Neural progenitor cell (in vitro differentiated cells): ENCODE measurements around the gene C19orf67. TPM values are rescaled to one million over a fixed set of nuclear protein-coding genes. Genes with fewer than 3 reads are reported as not detected.

Experiments used
- DNase-seq: peaks from one replicate; pipeline ENCODE4 v3.0.0-alpha.2; 2016; ENCODE audit warnings: low spot score
- H2AFZ ChIP-seq: fragments of 200-600 bp; sonication (generic); replicated peaks from 2 replicates; pipeline ENCODE4 v1.6.1; 2016; ENCODE audit warnings: antibody characterized with exemption
- H3F3A ChIP-seq: fragments of 200-600 bp; sonication (generic); 2 replicates; pipeline ENCODE4 v1.6.1; 2016; ENCODE audit warnings: antibody characterized with exemption, low read depth
- H3K27ac ChIP-seq: fragments of 200-600 bp; sonication (generic); 2 replicates; pipeline ENCODE4 v1.5.1; 2016; ENCODE audit warnings: mild to moderate bottlenecking
- H3K27me3 ChIP-seq: fragments of 200-600 bp; sonication (generic); 2 replicates; pipeline ENCODE4 v1.6.1; 2016; ENCODE audit warnings: mild to moderate bottlenecking, moderate library complexity
- H3K36me3 ChIP-seq: fragments of 200-600 bp; sonication (generic); 2 replicates; pipeline ENCODE4 v1.5.1; 2016
- H3K4me1 ChIP-seq: fragments of 200-600 bp; sonication (generic); 2 replicates; pipeline ENCODE4 v1.6.1; 2016; ENCODE audit warnings: mixed run types
- H3K4me2 ChIP-seq: fragments of 200-600 bp; sonication (generic); 2 replicates; pipeline ENCODE4 v1.6.1; 2016
- H3K4me3 ChIP-seq: fragments of 200-600 bp; sonication (generic); 2 replicates; pipeline ENCODE4 v1.5.1; 2016
- H3K79me2 ChIP-seq: fragments of 200-600 bp; sonication (generic); 2 replicates; pipeline ENCODE4 v1.6.1; 2016; ENCODE audit warnings: low read depth
- H3K9ac ChIP-seq: fragments of 200-600 bp; sonication (generic); 2 replicates; pipeline ENCODE4 v1.6.1; 2016
- H3K9me3 ChIP-seq: fragments of 200-600 bp; sonication (generic); 2 replicates; pipeline ENCODE4 v1.5.1; 2016; ENCODE audit warnings: low read depth
- H4K20me1 ChIP-seq: fragments of 200-600 bp; sonication (generic); 2 replicates; pipeline ENCODE4 v1.6.1; 2016; ENCODE audit warnings: low read depth
- H3K27ac Mint-ChIP-seq: 3 replicates; pipeline ENCODE4 v1.8.0; 2021; ENCODE audit warnings: mixed read lengths
- H3K27me3 Mint-ChIP-seq: 2 replicates; pipeline ENCODE4 v1.8.0; 2022; ENCODE audit warnings: low read depth, mild to moderate bottlenecking, inconsistent platforms, moderate library complexity, mixed read lengths; ENCODE audit not compliant: insufficient read depth
- H3K36me3 Mint-ChIP-seq: 3 replicates; pipeline ENCODE4 v1.8.0; 2021; ENCODE audit warnings: mixed read lengths
- H3K4me1 Mint-ChIP-seq: 3 replicates; pipeline ENCODE4 v1.8.0; 2021; ENCODE audit warnings: mixed read lengths
- H3K4me3 Mint-ChIP-seq: 3 replicates; pipeline ENCODE4 v1.8.0; 2021; ENCODE audit warnings: mild to moderate bottlenecking, moderate library complexity, mixed read lengths
- H3K9me3 Mint-ChIP-seq: 3 replicates; pipeline ENCODE4 v1.8.0; 2020; ENCODE audit warnings: mixed read lengths
- EZH2 ChIP-seq: fragments of 200-600 bp; sonication (generic); IDR thresholded peaks from 2 replicates; pipeline ENCODE4 v1.6.1; 2017; ENCODE audit warnings: antibody characterized with exemption, mild to moderate bottlenecking, moderate library complexity
- EZH2phosphoT487 ChIP-seq: fragments of 200-600 bp; sonication (generic); IDR thresholded peaks from 2 replicates; pipeline ENCODE4 v1.6.1; 2017; ENCODE audit warnings: antibody characterized with exemption
- total RNA-seq: library from RNA; depleted of rRNA; stranded (reverse); fragments of >200 nt; gene quantifications from 2 replicates; pipeline ENCODE4 v1.2.3, GENCODE V29; 2015; ENCODE audit warnings: low replicate concordance
- TF ChIP-seq, protein P1 (sequence below): fragments of 200-600 bp; sonication (generic); IDR thresholded peaks from 2 replicates; pipeline ENCODE4 v1.5.1; 2017; ENCODE audit warnings: antibody characterized with exemption, mild to moderate bottlenecking

C19orf67 gene
- total RNA-seq, 1 donor from 2014 or later: not detected

- DNase-seq: peak; percentile 28
- Mint-ChIP-seq H3K4me1 (peaks cover 31% of the 10 kb centered on the region), H3K27ac (peak overlapping the region; percentile 16), H3K4me3 (no peak overlapping the region), H3K27me3 (peaks cover 34% of the 10 kb centered on the region), H3K9me3 (no peaks in the 10 kb centered on the region), H3K36me3 (no peaks in the 10 kb centered on the region)
- no peaks in the 10 kb centered on the region for H3K4me1 ChIP-seq
- TF ChIP-seq EZH2phosphoT487 (no peak), EZH2 (no peak)
- TF ChIP-seq, protein P1, sequence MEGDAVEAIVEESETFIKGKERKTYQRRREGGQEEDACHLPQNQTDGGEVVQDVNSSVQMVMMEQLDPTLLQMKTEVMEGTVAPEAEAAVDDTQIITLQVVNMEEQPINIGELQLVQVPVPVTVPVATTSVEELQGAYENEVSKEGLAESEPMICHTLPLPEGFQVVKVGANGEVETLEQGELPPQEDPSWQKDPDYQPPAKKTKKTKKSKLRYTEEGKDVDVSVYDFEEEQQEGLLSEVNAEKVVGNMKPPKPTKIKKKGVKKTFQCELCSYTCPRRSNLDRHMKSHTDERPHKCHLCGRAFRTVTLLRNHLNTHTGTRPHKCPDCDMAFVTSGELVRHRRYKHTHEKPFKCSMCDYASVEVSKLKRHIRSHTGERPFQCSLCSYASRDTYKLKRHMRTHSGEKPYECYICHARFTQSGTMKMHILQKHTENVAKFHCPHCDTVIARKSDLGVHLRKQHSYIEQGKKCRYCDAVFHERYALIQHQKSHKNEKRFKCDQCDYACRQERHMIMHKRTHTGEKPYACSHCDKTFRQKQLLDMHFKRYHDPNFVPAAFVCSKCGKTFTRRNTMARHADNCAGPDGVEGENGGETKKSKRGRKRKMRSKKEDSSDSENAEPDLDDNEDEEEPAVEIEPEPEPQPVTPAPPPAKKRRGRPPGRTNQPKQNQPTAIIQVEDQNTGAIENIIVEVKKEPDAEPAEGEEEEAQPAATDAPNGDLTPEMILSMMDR: no peak
- H3F3A ChIP-seq: peaks cover 25% of the 10 kb centered on the region
- no peaks in the 10 kb centered on the region for H3K36me3 ChIP-seq
- no peak overlapping the region for H3K9ac ChIP-seq
- H2AFZ ChIP-seq: no peak overlapping the region
- H3K79me2 ChIP-seq: no peaks in the 10 kb centered on the region
- no peaks in the 10 kb centered on the region for H4K20me1 ChIP-seq
- H3K27me3 ChIP-seq: peaks cover 35% of the 10 kb centered on the region
- H3K4me2 ChIP-seq: no peak overlapping the region
- H3K9me3 ChIP-seq: no peaks in the 10 kb centered on the region
- no peak overlapping the region for H3K4me3 ChIP-seq
- H3K27ac ChIP-seq: no peak overlapping the region
Measured at GRCh38 chr19:14059652-14060155, 25.9 kb downstream of the C19orf67 start.

- Histone ChIP-seq H3K9ac (no peak overlapping the region), H3K27me3 (peaks cover 35% of the 10 kb centered on the region), H3K36me3 (no peaks in the 10 kb centered on the region), H3K79me2 (no peaks in the 10 kb centered on the region), H3K4me1 (no peaks in the 10 kb centered on the region), H4K20me1 (no peaks in the 10 kb centered on the region), H3K9me3 (no peaks in the 10 kb centered on the region), H2AFZ (no peak overlapping the region), H3K27ac (no peak overlapping the region), H3F3A (peaks cover 25% of the 10 kb centered on the region), H3K4me2 (no peak overlapping the region), H3K4me3 (no peak overlapping the region)
- DNase-seq: peak; percentile 56
- Mint-ChIP-seq H3K4me1 (peaks cover 31% of the 10 kb centered on the region), H3K9me3 (no peaks in the 10 kb centered on the region), H3K36me3 (no peaks in the 10 kb centered on the region), H3K27me3 (peaks cover 38% of the 10 kb centered on the region), H3K4me3 (peak overlapping the region; percentile 89), H3K27ac (no peak overlapping the region)
- TF ChIP-seq, protein P1: peak; percentile 70
- TF ChIP-seq EZH2phosphoT487: peak; percentile 19
- peak; percentile 14 for TF ChIP-seq EZH2
Measured at GRCh38 chr19:14059093-14059480, 26.5 kb downstream of the C19orf67 start.

- Histone ChIP-seq H3K36me3 (no peaks in the 10 kb centered on the region), H3K79me2 (no peaks in the 10 kb centered on the region), H2AFZ (peak overlapping the region; percentile 69), H3K4me1 (no peaks in the 10 kb centered on the region), H3K9me3 (no peaks in the 10 kb centered on the region), H3K27ac (no peak overlapping the region), H3K9ac (no peak overlapping the region), H3F3A (peaks cover 25% of the 10 kb centered on the region), H4K20me1 (no peaks in the 10 kb centered on the region), H3K4me2 (peak overlapping the region; percentile 70), H3K4me3 (peak overlapping the region; percentile 48), H3K27me3 (peaks cover 35% of the 10 kb centered on the region)
- Mint-ChIP-seq H3K9me3 (no peaks in the 10 kb centered on the region), H3K27ac (no peak overlapping the region), H3K4me3 (peak overlapping the region; percentile 89), H3K27me3 (peaks cover 38% of the 10 kb centered on the region), H3K36me3 (no peaks in the 10 kb centered on the region), H3K4me1 (peaks cover 31% of the 10 kb centered on the region)
- TF ChIP-seq EZH2phosphoT487 (no peak), EZH2 (peak; percentile 38)
- TF ChIP-seq, protein P1: no peak
- no peak for DNase-seq
Measured at GRCh38 chr19:14058182-14059092, 27.1 kb downstream of the C19orf67 start.
